ENCODE measurements around the gene DOK7.

The DOK7 gene

GRCh38 chr4:3522651-3523050 is 59.5 kb downstream of the DOK7 start:
- no peak overlapping the region for H2AFZ ChIP-seq (ENCODE audit: low read length)
- H3K14ac ChIP-seq (ENCODE audit: low read length), result peak overlapping the region; percentile 27
- H3K36me3 ChIP-seq (replicated peaks in 1 of 2; ENCODE audit: control insufficient read depth in 2 of 2, insufficient read depth in 2 of 2, low read length in 2 of 2), result peaks cover 46 to 94% of the 10 kb centered on the region in 2 donors
- no peak overlapping the region for H3K27ac ChIP-seq (replicated peaks; ENCODE audit: low read length)
- no peak overlapping the region for H3K18ac ChIP-seq (ENCODE audit: low read length)
- no CpG with 5 or more reads among the region's 19 CpGs for WGBS, 2 donors (ENCODE audit: extremely low coverage in 2 of 2, insufficient read length in 2 of 2, insufficient replicate concordance in 1 of 2)
- H3K9me3 ChIP-seq (replicated peaks in 1 of 2; ENCODE audit: control insufficient read depth in 2 of 2, insufficient read depth in 1 of 2, low read depth in 1 of 2, low read length in 2 of 2), result no peaks in the 10 kb centered on the region
- no peak overlapping the region for H2BK12ac ChIP-seq (ENCODE audit: low read length)
- no peaks in the 10 kb centered on the region for H3K27me3 ChIP-seq (ENCODE audit: control insufficient read depth in 3 of 3, insufficient read depth in 3 of 3, low read depth in 1 of 3, low read length in 3 of 3)
- peaks cover 0 to 11% of the 10 kb centered on the region in 2 donors for H3K4me1 ChIP-seq (ENCODE audit: control insufficient read depth in 2 of 2, insufficient read depth in 1 of 2, low read depth in 1 of 2, low read length in 2 of 2)
- no peak overlapping the region for H3K4me3 ChIP-seq (ENCODE audit: low read length in 2 of 2)
- H3K4ac ChIP-seq (ENCODE audit: low read length), result no peak overlapping the region
- H3K23ac ChIP-seq (ENCODE audit: low read depth, low read length, poor library complexity), result no peak overlapping the region
- H2BK120ac ChIP-seq (ENCODE audit: low read depth, low read length), result no peak overlapping the region
- no peak overlapping the region for H3K9ac ChIP-seq (ENCODE audit: low read depth, low read length, poor library complexity)
- no peak overlapping the region for H2BK5ac ChIP-seq (ENCODE audit: low read length)
- H4K8ac ChIP-seq (ENCODE audit: low read depth, low read length), result no peak overlapping the region
- H2BK15ac ChIP-seq (ENCODE audit: low read length), result no peak overlapping the region
- no peak overlapping the region for H3K4me2 ChIP-seq (ENCODE audit: insufficient read depth, low read length, poor library complexity, severe bottlenecking)
- DNase-seq (ENCODE audit: low spot score), result no peak
- H3K79me1 ChIP-seq (ENCODE audit: low read depth, low read length), result peaks cover 17% of the 10 kb centered on the region
- no peak overlapping the region for H4K91ac ChIP-seq (ENCODE audit: low read depth, low read length, poor library complexity)
- H2AK5ac ChIP-seq (ENCODE audit: low read depth, low read length), result no peak overlapping the region

GRCh38 chr4:3523146-3523627 is 60.1 kb downstream of the DOK7 start:
- no peak overlapping the region for H3K18ac ChIP-seq (ENCODE audit: low read length)
- H3K9me3 ChIP-seq (replicated peaks in 1 of 2; ENCODE audit: control insufficient read depth in 2 of 2, insufficient read depth in 1 of 2, low read depth in 1 of 2, low read length in 2 of 2), result no peaks in the 10 kb centered on the region
- no peak overlapping the region for H3K9ac ChIP-seq (ENCODE audit: low read depth, low read length, poor library complexity)
- no peak overlapping the region for H3K4ac ChIP-seq (ENCODE audit: low read length)
- H3K23ac ChIP-seq (ENCODE audit: low read depth, low read length, poor library complexity), result no peak overlapping the region
- H2BK120ac ChIP-seq (ENCODE audit: low read depth, low read length), result no peak overlapping the region
- no CpG with 5 or more reads among the region's 10 CpGs for WGBS, 2 donors (ENCODE audit: extremely low coverage in 2 of 2, insufficient read length in 2 of 2, insufficient replicate concordance in 1 of 2)
- no peak overlapping the region for H2BK12ac ChIP-seq (ENCODE audit: low read length)
- peaks cover 18% of the 10 kb centered on the region for H3K79me1 ChIP-seq (ENCODE audit: low read depth, low read length)
- no peak overlapping the region for H2AFZ ChIP-seq (ENCODE audit: low read length)
- no peak overlapping the region for H2AK5ac ChIP-seq (ENCODE audit: low read depth, low read length)
- no peak overlapping the region for H3K4me2 ChIP-seq (ENCODE audit: insufficient read depth, low read length, poor library complexity, severe bottlenecking)
- no peak for DNase-seq (ENCODE audit: low spot score)
- peak overlapping the region; percentile 2 for H2BK5ac ChIP-seq (ENCODE audit: low read length)
- no peak overlapping the region for H3K27ac ChIP-seq (replicated peaks; ENCODE audit: low read length)
- no peak overlapping the region for H4K8ac ChIP-seq (ENCODE audit: low read depth, low read length)
- H3K4me3 ChIP-seq (ENCODE audit: low read length in 2 of 2), result no peak overlapping the region
- H3K36me3 ChIP-seq (replicated peaks in 1 of 2; ENCODE audit: control insufficient read depth in 2 of 2, insufficient read depth in 2 of 2, low read length in 2 of 2), result peaks cover 44 to 94% of the 10 kb centered on the region in 2 donors
- H3K14ac ChIP-seq (ENCODE audit: low read length), result no peak overlapping the region
- no peaks in the 10 kb centered on the region for H3K27me3 ChIP-seq (ENCODE audit: control insufficient read depth in 3 of 3, insufficient read depth in 3 of 3, low read depth in 1 of 3, low read length in 3 of 3)
- H2BK15ac ChIP-seq (ENCODE audit: low read length), result no peak overlapping the region
- H4K91ac ChIP-seq (ENCODE audit: low read depth, low read length, poor library complexity), result no peak overlapping the region
- H3K4me1 ChIP-seq (ENCODE audit: control insufficient read depth in 2 of 2, insufficient read depth in 1 of 2, low read depth in 1 of 2, low read length in 2 of 2), result peaks cover 0 to 11% of the 10 kb centered on the region in 2 donors

DNA sequence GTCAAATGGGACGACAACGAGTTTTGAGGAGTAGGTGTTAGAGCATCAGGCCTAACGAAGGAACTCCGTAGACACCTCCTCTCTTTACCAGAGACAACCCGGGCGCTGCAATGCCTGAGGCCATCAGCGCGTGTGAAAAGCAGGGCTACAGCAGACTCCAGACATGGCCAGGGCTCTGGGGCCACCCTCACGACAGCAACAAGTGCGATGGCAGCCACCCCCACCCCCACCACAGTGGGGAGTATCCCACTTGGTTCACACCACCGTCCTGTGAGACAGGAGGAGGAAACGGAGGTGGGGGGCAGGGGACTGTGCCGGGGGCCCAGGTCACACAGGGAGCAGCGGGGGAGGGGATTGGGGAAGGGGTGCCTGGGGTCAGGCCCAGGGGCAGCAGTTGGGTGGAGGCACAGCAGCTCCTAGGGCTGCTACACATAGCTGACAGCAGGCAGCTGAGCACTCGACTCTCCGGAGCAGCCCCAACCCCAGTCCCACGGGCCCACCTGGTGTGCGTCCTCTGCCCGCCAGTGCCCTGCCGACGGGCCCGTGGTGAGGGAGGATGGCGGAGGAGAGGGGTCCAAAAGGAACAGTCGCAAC is 60.6 kb downstream of the DOK7 start:
- no CpG with 5 or more reads among the region's 24 CpGs for WGBS, 2 donors (ENCODE audit: extremely low coverage in 2 of 2, insufficient read length in 2 of 2, insufficient replicate concordance in 1 of 2)
- H3K36me3 ChIP-seq (replicated peaks in 1 of 2; ENCODE audit: control insufficient read depth in 2 of 2, insufficient read depth in 2 of 2, low read length in 2 of 2), result peaks cover 46 to 96% of the 10 kb centered on the region in 2 donors
- DNase-seq (ENCODE audit: low spot score), result no peak

DNA sequence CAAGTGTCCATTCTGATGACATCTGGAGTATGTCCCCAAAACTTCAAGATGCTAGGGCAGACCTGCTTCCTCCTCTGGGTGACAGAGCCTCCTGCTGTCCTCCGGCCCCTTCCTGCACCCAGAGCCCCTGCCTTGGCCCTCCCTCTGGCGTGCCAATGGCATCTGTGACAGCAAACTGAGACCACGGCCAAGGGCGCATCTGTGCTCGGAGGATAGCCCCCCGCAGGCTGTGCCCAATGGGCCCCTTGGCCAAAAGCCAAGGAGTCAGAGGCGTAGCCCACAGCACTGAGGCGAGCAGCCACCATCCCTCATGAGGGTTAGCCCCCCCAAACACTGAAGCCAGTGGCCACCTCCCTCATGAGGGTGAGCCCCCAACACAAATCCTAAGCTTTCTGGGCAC is 61.2 kb downstream of the DOK7 start:
- DNase-seq (ENCODE audit: low spot score), result no peak
- Histone ChIP-seq H3K23ac (ENCODE audit: low read depth, low read length, poor library complexity) (no peak overlapping the region), H3K4me2 (ENCODE audit: insufficient read depth, low read length, poor library complexity, severe bottlenecking) (no peak overlapping the region), H3K27ac (replicated peaks; ENCODE audit: low read length) (no peak overlapping the region), H2BK15ac (ENCODE audit: low read length) (no peak overlapping the region), H3K9ac (ENCODE audit: low read depth, low read length, poor library complexity) (no peak overlapping the region), H3K18ac (ENCODE audit: low read length) (no peak overlapping the region), H3K79me1 (ENCODE audit: low read depth, low read length) (peaks cover 24% of the 10 kb centered on the region), H3K4ac (ENCODE audit: low read length) (no peak overlapping the region), H2AK5ac (ENCODE audit: low read depth, low read length) (no peak overlapping the region), H3K4me1 (ENCODE audit: control insufficient read depth in 2 of 2, insufficient read depth in 1 of 2, low read depth in 1 of 2, low read length in 2 of 2) (peaks cover 0 to 11% of the 10 kb centered on the region in 2 donors), H2BK5ac (ENCODE audit: low read length) (no peak overlapping the region), H3K14ac (ENCODE audit: low read length) (no peak overlapping the region), H3K4me3 (ENCODE audit: low read length in 2 of 2) (no peak overlapping the region), H3K27me3 (ENCODE audit: control insufficient read depth in 3 of 3, insufficient read depth in 3 of 3, low read depth in 1 of 3, low read length in 3 of 3) (no peaks in the 10 kb centered on the region), H4K8ac (ENCODE audit: low read depth, low read length) (no peak overlapping the region), H2BK120ac (ENCODE audit: low read depth, low read length) (no peak overlapping the region), H3K9me3 (replicated peaks in 1 of 2; ENCODE audit: control insufficient read depth in 2 of 2, insufficient read depth in 1 of 2, low read depth in 1 of 2, low read length in 2 of 2) (no peaks in the 10 kb centered on the region), H4K91ac (ENCODE audit: low read depth, low read length, poor library complexity) (no peak overlapping the region), H3K36me3 (replicated peaks in 1 of 2; ENCODE audit: control insufficient read depth in 2 of 2, insufficient read depth in 2 of 2, low read length in 2 of 2) (peaks cover 45 to 94% of the 10 kb centered on the region in 2 donors), H2AFZ (ENCODE audit: low read length) (no peak overlapping the region), H2BK12ac (ENCODE audit: low read length) (no peak overlapping the region)
- no CpG with 5 or more reads among the region's 8 CpGs for WGBS, 2 donors (ENCODE audit: extremely low coverage in 2 of 2, insufficient read length in 2 of 2, insufficient replicate concordance in 1 of 2)

More for the DNA sequence above, 60.6 kb downstream of the DOK7 start:
- no peak overlapping the region for H3K23ac ChIP-seq (ENCODE audit: low read depth, low read length, poor library complexity)
- H3K4me1 ChIP-seq (ENCODE audit: control insufficient read depth in 2 of 2, insufficient read depth in 1 of 2, low read depth in 1 of 2, low read length in 2 of 2), result peaks cover 0 to 11% of the 10 kb centered on the region in 2 donors
- H2BK5ac ChIP-seq (ENCODE audit: low read length), result peak overlapping the region; percentile 2
- H3K9ac ChIP-seq (ENCODE audit: low read depth, low read length, poor library complexity), result no peak overlapping the region
- no peaks in the 10 kb centered on the region for H3K27me3 ChIP-seq (ENCODE audit: control insufficient read depth in 3 of 3, insufficient read depth in 3 of 3, low read depth in 1 of 3, low read length in 3 of 3)
- H3K4me2 ChIP-seq (ENCODE audit: insufficient read depth, low read length, poor library complexity, severe bottlenecking), result no peak overlapping the region
- H3K27ac ChIP-seq (replicated peaks; ENCODE audit: low read length), result no peak overlapping the region
- H3K4ac ChIP-seq (ENCODE audit: low read length), result no peak overlapping the region
- H2AFZ ChIP-seq (ENCODE audit: low read length), result no peak overlapping the region
- H3K4me3 ChIP-seq (ENCODE audit: low read length in 2 of 2), result no peak overlapping the region
- H2AK5ac ChIP-seq (ENCODE audit: low read depth, low read length), result no peak overlapping the region
- H3K18ac ChIP-seq (ENCODE audit: low read length), result no peak overlapping the region
- no peak overlapping the region for H4K8ac ChIP-seq (ENCODE audit: low read depth, low read length)
- no peak overlapping the region for H3K14ac ChIP-seq (ENCODE audit: low read length)
- no peak overlapping the region for H2BK120ac ChIP-seq (ENCODE audit: low read depth, low read length)
- H3K9me3 ChIP-seq (replicated peaks in 1 of 2; ENCODE audit: control insufficient read depth in 2 of 2, insufficient read depth in 1 of 2, low read depth in 1 of 2, low read length in 2 of 2), result no peaks in the 10 kb centered on the region
- peaks cover 23% of the 10 kb centered on the region for H3K79me1 ChIP-seq (ENCODE audit: low read depth, low read length)
- H4K91ac ChIP-seq (ENCODE audit: low read depth, low read length, poor library complexity), result no peak overlapping the region
- no peak overlapping the region for H2BK12ac ChIP-seq (ENCODE audit: low read length)
- no peak overlapping the region for H2BK15ac ChIP-seq (ENCODE audit: low read length)
